ENCODE results near the gene PPP6R3. TPM values are rescaled to one million over a fixed set of nuclear protein-coding genes. Genes with fewer than 3 reads are reported as not detected.

The PPP6R3 gene
- total RNA-seq, 4 donors from 2014 or later: 90.7 to 253 (median 164) TPM

DNA sequence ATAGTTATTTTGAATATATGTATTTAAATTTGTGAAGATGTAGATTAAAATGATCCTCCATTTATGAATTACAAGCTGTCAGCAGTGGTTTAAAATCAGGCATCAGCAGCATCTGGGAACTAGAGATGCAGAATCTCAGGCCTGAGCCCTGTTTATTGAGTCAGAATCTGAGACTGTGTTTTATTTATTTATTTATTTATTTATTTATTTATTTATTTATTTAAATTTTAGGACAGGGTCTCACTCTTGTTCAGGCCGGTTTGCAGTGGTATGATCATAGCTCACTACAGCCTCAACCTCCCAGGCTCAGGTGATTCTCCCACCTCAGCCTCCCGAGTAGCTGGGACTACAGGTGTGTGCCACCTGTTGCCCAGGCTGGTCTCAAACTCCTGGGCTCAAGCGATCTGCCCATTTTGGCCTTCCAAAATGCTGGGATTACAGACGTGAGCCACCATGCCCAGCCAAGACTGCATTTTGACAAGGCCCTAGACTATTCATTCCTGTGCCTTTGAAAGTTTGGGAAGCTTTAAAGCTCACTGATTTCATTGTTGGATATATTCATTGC is 70.7 kb downstream of the PPP6R3 start:
- no peak for DNase-seq
- Histone ChIP-seq H3K4me1 (no peaks in the 10 kb centered on the region), H3K4me3 (no peak overlapping the region), H3K36me3 (no peaks in the 10 kb centered on the region), H3K9me3 (no peaks in the 10 kb centered on the region), H3K27ac (no peak overlapping the region), H3K27me3 (no peaks in the 10 kb centered on the region)
- intact Hi-C loops (cut with DNase I; ENCODE audit: low total_unique reads): no loop called here
- TF ChIP-seq, protein P1, sequence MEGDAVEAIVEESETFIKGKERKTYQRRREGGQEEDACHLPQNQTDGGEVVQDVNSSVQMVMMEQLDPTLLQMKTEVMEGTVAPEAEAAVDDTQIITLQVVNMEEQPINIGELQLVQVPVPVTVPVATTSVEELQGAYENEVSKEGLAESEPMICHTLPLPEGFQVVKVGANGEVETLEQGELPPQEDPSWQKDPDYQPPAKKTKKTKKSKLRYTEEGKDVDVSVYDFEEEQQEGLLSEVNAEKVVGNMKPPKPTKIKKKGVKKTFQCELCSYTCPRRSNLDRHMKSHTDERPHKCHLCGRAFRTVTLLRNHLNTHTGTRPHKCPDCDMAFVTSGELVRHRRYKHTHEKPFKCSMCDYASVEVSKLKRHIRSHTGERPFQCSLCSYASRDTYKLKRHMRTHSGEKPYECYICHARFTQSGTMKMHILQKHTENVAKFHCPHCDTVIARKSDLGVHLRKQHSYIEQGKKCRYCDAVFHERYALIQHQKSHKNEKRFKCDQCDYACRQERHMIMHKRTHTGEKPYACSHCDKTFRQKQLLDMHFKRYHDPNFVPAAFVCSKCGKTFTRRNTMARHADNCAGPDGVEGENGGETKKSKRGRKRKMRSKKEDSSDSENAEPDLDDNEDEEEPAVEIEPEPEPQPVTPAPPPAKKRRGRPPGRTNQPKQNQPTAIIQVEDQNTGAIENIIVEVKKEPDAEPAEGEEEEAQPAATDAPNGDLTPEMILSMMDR (IDR thresholded peaks at IDR 0.05): no peak
- TF ChIP-seq POLR2A (IDR thresholded peaks at IDR 0.05): no peak

DNA sequence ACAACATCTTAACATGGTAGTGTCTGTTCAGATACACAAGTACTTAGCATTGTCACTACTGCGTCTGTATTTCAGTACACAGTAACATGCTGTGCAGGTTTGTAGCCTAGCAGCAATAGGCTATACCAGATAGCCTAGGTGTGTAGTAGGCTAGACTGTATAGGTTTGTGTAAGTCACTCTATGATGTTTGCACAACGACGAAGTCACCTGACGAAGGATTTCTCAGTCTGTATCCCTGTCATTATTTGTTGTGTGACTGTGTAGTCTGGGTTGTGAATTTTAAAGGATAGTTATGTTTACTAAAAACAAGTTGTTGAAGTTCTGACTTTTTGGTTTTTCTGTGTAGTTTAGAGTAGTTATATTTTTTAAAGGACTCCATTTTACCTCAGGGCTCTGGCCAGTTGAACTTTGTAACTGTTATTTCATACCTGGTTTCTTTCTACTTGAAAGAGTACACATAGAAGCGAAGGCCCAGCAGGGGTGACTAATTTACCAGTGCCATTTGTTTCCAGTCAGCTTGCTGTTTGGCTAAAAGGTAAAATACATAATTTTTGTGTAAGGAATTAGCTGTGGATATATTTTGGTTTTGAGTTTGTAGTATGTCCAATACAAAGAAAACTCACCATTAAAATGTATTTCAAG is 72.3 kb downstream of the PPP6R3 start:
- H3K27me3 ChIP-seq: no peaks in the 10 kb centered on the region
- no peak for DNase-seq
- intact Hi-C loops (cut with DNase I; ENCODE audit: low total_unique reads): no loop called here
- no peak overlapping the region for H3K27ac ChIP-seq
- no peaks in the 10 kb centered on the region for H3K9me3 ChIP-seq
- no peaks in the 10 kb centered on the region for H3K4me1 ChIP-seq
- TF ChIP-seq POLR2A (IDR thresholded peaks at IDR 0.05): no peak
- TF ChIP-seq, protein P1 (IDR thresholded peaks at IDR 0.05): no peak
- H3K4me3 ChIP-seq: no peak overlapping the region
- H3K36me3 ChIP-seq: no peaks in the 10 kb centered on the region

DNA sequence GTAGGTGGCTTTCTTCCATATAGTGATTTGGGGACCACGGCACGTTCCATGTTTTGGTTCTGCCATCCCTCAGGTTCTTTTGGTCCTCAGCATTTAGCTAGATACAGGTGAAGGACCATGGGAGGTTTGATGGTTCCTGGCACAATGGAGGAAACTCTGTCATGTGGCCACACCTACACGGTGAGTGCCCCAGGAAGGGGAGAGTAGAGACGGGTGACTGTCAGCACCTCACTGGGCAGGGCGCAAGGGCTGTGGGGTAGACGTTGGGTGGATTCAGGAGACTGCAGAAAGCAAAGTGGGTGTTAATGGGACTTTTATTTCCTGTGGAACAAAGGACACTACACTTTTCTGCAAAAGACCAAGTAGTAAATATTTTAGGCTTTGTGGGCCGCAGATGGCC is 73.4 kb downstream of the PPP6R3 start:
- no peaks in the 10 kb centered on the region for H3K9me3 ChIP-seq
- no peaks in the 10 kb centered on the region for H3K36me3 ChIP-seq
- H3K4me1 ChIP-seq: no peaks in the 10 kb centered on the region
- no peak overlapping the region for H3K27ac ChIP-seq
- no peaks in the 10 kb centered on the region for H3K27me3 ChIP-seq
- TF ChIP-seq, protein P1 (IDR thresholded peaks at IDR 0.05): no peak
- no peak for TF ChIP-seq POLR2A (IDR thresholded peaks at IDR 0.05)
- no peak for DNase-seq
- H3K4me3 ChIP-seq: no peak overlapping the region
- intact Hi-C loops (cut with DNase I; ENCODE audit: low total_unique reads): no loop called here

DNA sequence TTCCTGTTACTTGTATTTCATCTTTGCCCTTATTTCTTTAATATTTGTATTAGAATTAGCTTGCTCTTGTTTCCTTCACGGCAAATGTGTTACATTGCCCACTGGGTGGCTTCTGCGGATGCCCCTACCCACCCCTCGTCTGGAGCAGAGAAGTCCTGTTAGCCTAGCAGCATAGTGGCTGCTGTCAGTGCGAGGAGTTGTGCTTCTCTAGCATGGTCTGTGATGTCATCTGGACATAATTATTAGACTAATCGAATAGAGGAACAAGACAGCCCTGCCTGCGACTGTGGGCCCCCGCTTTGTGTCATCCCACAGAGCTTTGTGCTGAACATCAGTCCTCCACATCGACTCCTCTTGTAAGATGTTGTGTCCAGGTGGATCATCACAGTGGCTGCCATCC is 74.5 kb downstream of the PPP6R3 start:
- TF ChIP-seq, protein P1 (IDR thresholded peaks at IDR 0.05): no peak
- no peak for TF ChIP-seq POLR2A (IDR thresholded peaks at IDR 0.05)
- no peaks in the 10 kb centered on the region for H3K36me3 ChIP-seq
- no peaks in the 10 kb centered on the region for H3K9me3 ChIP-seq
- H3K27me3 ChIP-seq: no peaks in the 10 kb centered on the region
- no peak for DNase-seq
- intact Hi-C loops (cut with DNase I; ENCODE audit: low total_unique reads): no loop called here
- no peak overlapping the region for H3K27ac ChIP-seq
- no peaks in the 10 kb centered on the region for H3K4me1 ChIP-seq
- H3K4me3 ChIP-seq: no peak overlapping the region

DNA sequence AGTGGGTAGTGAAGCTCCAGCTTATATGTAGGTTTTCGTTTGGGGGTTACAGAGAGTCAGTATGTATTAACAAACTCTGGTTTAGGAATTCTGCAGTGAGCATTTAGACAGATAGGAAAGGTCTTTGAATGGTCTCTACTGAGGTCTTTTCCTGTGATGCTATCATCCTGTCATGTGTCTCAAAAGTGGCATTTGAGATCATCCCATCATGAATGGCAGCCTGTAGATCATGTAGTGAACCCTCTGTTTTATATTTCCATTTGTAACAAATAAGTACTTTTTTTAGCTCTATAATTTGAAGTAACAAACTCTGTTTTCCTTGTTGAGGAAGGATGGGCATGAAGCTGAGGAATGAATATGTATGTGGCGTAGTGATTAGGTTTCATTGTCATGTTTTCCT is 76.2 kb downstream of the PPP6R3 start:
- TF ChIP-seq, protein P1 (IDR thresholded peaks at IDR 0.05): no peak
- TF ChIP-seq POLR2A (IDR thresholded peaks at IDR 0.05): no peak
- Histone ChIP-seq H3K27ac (no peak overlapping the region), H3K27me3 (no peaks in the 10 kb centered on the region), H3K9me3 (no peaks in the 10 kb centered on the region), H3K4me1 (no peaks in the 10 kb centered on the region), H3K36me3 (no peaks in the 10 kb centered on the region), H3K4me3 (no peak overlapping the region)
- DNase-seq: no peak
- intact Hi-C loops (cut with DNase I; ENCODE audit: low total_unique reads): no loop called here

All from uterus (tissue), 4 donors.